NB4 (cell line): ENCODE measurements around the gene SFXN1.

Experiments
- MYC ChIP-seq: IDR thresholded peaks from 2 replicates; pipeline ENCODE4 v1.6.1; 2011; ENCODE audit warnings: low read depth, low read length
- POLR2A ChIP-seq: IDR thresholded peaks from 2 replicates; pipeline ENCODE4 v1.6.1; 2011; ENCODE audit warnings: mild to moderate bottlenecking; ENCODE audit not compliant: insufficient read length; ENCODE audit errors: extremely low read depth
- TF ChIP-seq, protein P1 (sequence below): IDR thresholded peaks from one replicate; pipeline ENCODE4 v1.5.1; 2012; ENCODE audit warnings: low read depth, low read length
- TF ChIP-seq, protein P2 (sequence below): IDR thresholded peaks from 2 replicates; pipeline ENCODE4 v1.6.1; 2011; ENCODE audit warnings: low read depth, low read length

- TF ChIP-seq, protein P1, sequence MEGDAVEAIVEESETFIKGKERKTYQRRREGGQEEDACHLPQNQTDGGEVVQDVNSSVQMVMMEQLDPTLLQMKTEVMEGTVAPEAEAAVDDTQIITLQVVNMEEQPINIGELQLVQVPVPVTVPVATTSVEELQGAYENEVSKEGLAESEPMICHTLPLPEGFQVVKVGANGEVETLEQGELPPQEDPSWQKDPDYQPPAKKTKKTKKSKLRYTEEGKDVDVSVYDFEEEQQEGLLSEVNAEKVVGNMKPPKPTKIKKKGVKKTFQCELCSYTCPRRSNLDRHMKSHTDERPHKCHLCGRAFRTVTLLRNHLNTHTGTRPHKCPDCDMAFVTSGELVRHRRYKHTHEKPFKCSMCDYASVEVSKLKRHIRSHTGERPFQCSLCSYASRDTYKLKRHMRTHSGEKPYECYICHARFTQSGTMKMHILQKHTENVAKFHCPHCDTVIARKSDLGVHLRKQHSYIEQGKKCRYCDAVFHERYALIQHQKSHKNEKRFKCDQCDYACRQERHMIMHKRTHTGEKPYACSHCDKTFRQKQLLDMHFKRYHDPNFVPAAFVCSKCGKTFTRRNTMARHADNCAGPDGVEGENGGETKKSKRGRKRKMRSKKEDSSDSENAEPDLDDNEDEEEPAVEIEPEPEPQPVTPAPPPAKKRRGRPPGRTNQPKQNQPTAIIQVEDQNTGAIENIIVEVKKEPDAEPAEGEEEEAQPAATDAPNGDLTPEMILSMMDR = no peak
- TF ChIP-seq, protein P2, sequence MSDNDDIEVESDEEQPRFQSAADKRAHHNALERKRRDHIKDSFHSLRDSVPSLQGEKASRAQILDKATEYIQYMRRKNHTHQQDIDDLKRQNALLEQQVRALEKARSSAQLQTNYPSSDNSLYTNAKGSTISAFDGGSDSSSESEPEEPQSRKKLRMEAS = no peak
- no peak for TF ChIP-seq POLR2A
- TF ChIP-seq MYC = no peak
Observed at GRCh38 chr5:175573493-175574269, 95.3 kb downstream of the SFXN1 start.
